HG02970 (cell line): ENCODE results near the gene ATP2B2.

ENCODE experiments used
- ATAC-seq: cut with Tn5 transposase; IDR thresholded peaks from one replicate; pipeline ENCODE4 v1.9.1; 2021; ENCODE audit warnings: mild to moderate bottlenecking, moderate library complexity, moderate number of reproducible peaks; ENCODE audit not compliant: unreplicated experiment, low FRiP score

The ATP2B2 gene

DNA sequence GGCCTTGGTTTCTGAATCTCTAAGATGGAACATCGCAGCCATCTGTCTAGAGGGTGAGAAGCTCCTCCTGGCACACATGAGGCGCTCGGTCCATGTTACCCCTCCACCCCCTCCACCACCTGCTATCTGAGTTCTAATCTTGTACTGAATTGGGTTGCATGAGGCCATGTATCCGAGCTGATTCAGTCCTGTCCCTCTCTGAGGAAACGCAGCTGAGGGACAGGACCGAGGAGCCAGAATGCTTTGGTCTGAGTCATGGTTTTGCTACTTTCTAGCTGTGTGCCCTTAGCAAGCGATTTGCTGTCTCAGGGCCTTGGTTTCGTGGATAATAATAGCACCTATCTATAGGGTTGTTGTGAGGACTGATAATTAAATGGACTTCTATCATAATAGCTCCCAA is 96.7 kb downstream of the ATP2B2 start:
- ATAC-seq: no peak

DNA sequence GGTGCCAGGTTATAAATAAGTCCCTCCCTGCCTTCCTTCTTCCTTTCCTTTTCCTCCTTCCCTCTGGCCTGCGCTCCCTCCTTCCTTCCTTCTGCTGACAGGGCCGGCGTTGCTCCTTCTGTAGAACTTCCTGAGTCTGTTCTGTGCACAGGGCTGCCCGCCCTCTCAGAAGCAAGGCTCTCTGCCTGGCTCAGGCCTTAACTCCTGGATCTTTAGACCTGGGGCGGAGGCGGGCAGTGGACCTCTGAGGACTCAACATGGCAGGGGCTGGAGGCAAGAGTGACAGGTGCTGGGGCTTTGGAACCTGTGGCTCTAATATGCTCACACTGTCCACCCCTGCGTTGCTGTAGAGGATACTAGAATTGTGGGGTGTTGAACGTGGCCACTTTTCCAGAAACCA is 98.0 kb downstream of the ATP2B2 start:
- ATAC-seq: no peak

DNA sequence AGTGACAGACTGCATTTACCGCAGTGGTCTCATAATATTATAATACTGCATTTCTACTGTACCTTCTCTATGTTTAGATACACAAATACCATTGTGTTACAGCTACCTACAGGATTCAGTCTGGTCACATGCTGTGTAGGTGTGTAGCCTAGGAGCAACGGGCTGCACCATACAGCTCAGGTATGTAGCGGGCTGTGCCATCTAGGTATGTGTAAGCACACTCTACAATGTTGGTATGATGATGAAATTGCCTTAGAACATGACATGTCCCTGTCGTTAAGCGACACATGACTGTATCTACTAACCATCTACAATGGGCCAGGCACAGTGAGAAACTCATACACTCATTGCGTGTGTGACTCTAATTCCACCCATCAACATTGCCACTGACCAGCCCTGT is 99.0 kb downstream of the ATP2B2 start:
- ATAC-seq: no peak

DNA sequence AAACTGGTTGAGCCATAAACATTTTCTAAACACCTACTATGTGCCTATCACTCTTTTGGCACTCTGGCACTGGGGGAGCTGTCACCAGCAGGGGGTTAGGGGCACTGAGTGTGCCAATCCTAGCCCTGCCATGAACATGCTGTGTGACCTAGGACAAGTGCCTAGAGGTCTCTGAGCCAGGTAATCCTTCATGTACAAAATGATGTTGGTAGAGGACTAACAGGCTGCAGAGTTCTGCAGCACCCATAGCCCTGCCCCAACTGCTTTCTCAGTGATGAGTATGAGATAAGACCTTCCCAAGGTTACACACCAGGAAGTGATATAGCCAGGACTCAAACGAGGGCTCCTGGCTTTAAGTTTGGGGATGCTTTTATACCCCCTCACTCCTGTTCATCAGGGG is 99.6 kb downstream of the ATP2B2 start:
- no peak for ATAC-seq

DNA sequence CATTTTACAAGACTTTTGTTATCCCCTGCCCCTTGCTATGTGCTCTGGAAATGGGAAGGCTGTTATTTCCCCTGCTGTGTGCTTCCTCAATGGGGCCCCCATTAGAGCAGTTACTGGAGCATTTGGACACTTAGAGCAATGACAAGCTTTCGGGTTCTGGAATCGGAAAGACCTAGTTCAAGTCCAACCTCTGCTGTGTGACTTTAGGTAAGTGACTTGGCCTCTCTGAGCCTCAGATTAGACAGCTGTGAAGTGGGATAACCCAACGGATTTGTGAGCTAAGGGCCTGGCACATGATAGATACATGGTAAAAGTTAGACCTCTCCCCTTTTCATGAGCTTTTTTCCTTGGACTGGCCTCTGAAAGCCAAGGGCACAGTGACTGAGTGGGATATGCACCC is 100.5 kb downstream of the ATP2B2 start:
- ATAC-seq: no peak

DNA sequence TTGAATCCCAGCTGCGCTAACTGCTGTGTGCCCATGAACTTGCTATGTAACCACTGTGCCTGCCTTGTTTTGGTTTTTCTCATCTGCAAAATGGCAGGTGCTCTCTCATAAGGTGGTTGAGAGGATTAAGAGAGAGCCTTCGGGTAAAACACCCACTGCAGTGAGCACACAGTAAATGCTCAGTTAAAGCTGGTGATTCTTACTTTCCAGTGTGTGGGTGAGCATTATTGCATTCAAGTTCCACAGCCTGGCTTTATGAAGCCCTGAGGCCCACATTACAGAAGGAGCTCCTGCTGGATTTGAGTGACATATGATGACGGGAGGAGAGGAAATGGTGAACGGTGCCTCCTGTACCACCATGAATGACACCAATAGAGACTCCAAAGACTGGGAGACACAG is 101.0 kb downstream of the ATP2B2 start:
- no peak for ATAC-seq

DNA sequence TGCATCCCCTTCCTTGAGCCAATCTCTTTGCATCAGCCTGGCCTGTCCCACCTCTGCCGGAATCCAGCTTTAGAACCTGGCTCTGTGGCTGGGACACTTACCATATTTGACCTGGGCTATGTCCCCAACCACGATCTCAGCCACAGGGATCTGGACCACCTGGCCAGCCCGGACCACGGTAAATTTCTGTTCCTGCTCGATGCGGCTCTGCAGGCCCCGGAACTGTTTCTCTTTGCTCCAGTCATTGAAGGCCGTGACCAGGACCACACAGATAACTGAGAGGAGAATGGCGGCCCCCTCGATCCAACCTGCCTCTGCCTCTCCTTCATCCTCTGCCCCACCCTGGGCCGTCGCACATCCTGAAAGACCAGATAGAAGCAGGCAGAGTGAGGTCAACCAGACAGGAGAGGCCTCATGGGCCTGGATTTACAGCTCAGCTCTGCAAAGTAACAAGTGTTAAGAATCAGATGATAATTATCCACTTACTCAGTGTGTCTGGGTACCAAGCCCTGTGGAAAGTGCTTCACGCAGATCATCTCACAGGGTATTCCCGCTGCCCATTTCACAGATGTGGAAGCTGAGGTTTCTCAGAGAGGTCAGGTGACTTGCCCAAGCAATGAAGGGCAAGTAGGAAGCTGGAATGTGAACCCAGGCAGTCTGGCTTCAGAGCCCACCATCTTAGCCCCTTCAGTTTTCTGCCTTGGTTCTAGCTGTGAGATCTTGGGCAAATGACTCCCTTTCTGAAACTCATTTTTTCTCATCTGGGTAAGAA is 103.2 kb downstream of the ATP2B2 start:
- no peak for ATAC-seq

DNA sequence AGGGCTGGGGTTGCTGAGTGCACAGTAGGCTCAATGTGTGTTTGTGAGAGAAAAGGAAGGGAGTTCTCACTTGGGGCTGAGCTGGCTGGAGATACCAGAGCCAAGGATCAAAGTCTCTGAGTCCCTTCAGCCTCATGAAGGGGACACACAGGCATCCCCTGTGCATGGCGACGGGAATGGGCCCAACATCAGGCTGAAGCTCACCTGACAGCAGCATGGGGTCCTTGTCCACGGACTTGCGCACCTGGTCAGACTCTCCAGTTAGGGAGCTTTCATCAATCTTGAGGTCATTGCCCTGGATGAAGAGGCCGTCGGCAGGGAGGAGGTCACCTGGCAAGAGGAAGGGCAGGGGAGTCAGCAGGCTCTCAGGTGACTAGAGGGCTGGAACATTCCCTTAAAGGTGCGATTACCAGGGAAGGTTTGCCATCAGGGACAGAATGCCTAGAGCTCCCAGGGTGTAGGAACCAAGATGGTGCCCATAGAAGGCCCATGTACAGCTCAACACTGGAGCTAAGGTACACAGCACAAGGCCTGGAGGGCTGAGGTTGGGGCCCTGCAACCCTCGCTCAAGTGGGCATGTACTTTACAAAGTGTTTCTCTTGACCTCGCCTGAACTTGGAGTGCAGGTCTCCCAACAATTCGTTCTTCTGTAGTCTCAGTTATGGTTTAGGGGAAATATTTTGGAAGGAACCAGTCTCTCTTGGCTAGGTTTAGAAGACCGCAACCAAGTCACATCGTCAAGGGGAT is 104.5 kb downstream of the ATP2B2 start:
- ATAC-seq: no peak

DNA sequence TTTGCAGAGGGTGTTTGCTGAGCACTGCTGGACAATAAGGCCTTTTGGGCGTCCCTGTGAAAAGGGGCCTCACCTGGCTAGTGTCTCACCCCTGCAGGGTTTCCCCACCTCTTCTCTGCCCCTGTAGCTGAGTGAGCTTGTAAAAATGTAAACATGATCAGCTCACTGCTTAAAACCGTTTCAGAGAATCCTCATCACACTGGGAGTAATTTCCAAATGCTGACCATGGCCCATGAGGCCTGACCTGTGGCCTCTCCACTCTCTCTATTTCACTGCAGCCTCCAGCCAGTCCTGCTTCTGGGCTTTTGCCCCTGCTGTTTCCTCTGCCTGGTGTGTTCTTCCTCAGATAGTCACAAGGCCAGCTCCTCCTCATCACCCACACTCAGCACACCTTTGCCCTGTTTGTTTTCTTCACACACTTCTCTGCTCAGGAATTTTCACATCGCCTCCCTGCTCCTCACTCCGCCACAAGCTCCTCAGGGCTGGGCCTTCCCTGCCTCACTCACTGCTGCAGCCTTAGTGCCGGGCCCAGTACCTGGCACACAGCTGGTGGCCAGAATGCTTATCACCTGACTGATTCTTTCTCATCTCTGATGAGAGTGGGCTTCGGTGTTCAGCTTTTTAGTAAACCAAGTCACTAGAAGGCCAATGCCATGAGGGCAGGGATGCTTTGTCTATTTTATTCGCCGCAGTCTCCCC is 105.2 kb downstream of the ATP2B2 start:
- no peak for ATAC-seq

DNA sequence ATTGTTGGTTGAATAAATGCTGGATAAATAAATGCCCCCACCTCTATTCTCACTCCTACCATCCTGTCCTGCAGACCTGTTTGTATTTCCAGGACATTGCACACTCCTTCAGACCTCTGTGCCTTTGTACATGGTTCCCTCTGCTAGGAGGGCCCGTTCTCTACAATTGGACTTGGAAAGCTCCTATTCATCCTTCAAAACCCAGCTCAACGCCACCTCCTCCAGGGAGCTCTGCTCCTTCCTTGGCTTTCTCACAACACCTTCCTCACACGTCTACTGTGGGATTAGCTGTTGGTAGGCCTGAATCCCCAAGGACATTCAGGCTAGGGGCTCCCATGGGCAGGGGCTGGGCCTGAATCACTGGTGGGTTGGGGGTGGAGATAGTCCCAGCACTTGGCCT is 105.8 kb downstream of the ATP2B2 start:
- ATAC-seq: no peak

DNA sequence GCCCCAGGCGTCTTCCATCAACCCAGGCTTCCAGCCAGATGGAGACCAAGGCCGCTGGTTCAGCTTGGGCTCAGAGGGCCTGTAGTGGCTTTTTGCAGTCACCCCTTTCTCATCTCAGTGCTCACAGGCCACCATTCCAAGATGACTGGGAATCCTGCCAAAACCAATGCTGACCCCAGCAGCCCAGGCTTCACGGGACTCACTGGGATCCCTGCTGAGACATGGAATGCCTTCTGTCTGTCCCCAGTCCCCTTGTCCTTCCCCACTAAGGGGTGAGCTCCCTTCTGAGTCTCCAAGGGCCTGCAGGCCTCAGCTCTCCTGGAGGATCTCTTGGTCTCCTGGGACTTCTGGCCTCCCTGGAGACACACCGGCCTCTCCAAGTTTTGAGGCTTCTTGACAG is 107.0 kb downstream of the ATP2B2 start:
- no peak for ATAC-seq

DNA sequence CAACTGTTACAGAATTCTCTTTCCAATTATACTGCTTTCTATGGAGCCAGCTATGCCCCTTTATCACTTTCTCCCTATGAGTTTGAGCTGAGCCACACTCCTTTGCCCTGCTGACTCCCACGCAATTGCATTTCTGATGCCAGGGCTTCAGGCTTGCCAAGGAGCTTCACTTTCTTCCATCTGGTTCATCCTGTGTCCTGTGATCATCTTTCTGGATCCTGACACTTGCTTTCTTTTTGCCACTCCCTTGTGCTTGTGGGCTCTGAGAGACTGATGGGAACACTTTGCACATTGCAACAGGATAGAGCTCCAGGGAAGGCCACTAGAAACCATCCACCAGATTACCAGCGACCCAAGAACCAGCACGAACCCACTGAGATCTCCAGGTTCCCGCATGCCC is 107.5 kb downstream of the ATP2B2 start:
- ATAC-seq: no peak

DNA sequence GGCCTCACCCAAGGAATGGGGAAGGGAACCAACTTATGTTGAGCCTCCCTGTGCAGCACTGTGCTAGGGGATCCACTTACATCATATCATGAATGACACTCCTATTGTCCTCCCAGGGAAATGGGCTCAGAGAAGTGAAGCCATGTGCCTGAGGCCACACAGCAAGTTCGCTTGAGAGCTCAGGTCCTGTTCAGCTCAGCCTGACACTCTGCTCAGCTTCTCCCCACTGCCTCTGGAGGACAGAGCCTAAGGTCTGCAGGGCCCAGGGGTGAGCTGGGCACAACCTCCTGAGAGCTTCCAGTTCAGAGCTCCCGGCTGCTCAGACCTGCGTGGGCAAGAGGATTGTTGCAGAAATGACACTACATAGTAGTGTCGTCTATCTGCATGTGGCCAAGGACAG is 108.5 kb downstream of the ATP2B2 start:
- ATAC-seq: no peak

DNA sequence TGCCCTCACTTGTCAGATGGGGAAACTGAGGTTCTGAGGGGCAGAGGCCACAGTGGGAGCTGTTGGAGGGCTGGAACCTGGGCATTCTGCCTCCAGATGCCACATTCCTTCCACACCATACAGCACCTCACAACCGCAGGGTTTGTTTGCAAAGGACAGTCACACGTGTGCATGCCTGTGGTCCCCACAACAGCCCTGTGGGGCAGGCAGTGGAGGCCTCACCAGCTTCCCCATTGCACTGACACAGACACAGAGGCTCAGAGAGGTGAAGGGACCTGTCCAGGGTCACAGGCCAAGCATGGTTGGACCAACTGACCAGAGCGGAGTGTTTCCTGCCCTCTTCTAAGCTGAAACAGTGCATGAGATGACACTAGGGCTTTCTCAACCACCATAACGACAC is 109.3 kb downstream of the ATP2B2 start:
- no peak for ATAC-seq

DNA sequence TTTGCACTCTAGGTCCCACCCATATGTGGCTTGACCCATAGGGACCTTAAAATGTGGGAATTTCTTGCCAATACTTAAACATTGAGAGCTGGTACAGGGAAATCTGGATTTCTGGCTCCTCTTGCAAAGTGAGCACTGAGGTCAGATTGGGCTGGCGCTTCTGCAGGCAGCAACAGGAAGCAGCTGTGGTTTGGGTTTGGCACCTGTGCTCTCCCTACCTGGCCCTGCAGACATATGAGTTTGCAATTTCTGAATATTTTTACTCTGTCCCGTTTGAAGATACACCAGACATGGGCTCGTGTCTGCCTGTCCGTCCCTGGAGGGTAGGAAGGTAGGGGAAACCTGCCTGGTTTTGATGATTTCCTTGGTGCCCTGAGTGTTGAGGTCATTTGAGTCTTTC is 109.7 kb downstream of the ATP2B2 start:
- no peak for ATAC-seq

DNA sequence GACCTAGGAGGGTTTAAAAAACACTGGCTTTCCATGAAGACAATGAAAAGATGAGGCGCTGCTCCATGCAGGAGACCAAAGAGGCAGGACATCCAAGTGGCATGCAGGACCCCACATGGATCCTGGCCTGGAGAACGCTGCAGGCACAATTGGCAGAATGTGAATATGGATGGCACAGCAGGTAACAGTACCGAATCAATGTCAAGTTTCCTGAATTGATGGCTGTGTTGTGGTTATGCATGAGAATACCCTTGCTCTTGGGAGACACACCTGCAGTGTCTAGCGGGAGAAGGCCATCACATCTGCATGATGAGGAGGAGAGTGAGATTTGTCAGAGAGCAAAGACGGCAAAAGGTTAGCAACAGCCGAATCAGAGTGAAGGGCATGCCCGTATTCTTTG is 110.2 kb downstream of the ATP2B2 start:
- no peak for ATAC-seq

DNA sequence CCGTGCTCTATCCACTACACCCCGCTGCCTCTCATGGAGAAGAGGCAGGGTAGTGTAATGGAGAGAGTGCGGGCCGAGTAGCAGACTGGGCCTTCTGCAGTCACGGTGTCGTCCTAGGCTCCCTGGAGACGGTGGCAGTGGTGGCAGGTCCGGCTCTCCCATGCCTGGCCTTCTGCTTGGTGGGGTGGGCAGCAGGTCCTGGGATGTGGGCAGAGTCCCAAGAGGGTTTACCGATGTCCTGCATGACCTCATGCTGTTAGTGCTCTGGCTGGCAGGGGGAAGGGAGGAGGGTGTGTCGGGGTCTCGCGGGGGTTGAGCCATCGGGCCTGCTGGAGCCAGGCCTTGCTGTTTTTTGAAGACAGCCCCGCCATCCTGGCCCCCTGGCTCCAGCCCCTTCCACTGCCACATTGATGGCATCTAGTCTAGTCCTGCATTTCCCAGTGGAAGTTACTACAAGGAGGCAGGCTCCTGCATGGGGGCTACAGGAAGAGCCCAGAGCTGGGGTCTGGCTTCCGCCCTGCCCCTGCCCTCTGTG is 110.8 kb downstream of the ATP2B2 start:
- no peak for ATAC-seq

DNA sequence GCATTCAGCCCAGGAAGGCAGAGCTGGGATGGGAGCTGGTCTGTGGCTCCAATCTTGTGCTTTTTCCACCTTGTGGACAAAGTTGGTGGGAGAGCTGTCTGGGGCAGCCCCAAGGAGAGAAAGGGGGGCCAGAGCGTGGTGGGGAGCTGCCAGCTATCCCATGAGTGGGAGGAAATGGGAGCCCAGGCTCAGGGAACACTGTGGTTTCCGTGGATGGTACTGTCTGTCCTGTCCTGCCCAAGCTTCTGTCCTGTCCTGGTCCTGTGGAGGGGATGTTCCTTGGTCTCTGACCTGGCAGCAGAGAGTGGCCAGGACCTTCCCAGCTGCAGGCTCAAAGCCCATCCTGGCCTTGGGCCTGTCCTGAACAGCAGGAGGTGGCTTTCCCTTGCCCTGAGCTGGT is 111.9 kb downstream of the ATP2B2 start:
- no peak for ATAC-seq

DNA sequence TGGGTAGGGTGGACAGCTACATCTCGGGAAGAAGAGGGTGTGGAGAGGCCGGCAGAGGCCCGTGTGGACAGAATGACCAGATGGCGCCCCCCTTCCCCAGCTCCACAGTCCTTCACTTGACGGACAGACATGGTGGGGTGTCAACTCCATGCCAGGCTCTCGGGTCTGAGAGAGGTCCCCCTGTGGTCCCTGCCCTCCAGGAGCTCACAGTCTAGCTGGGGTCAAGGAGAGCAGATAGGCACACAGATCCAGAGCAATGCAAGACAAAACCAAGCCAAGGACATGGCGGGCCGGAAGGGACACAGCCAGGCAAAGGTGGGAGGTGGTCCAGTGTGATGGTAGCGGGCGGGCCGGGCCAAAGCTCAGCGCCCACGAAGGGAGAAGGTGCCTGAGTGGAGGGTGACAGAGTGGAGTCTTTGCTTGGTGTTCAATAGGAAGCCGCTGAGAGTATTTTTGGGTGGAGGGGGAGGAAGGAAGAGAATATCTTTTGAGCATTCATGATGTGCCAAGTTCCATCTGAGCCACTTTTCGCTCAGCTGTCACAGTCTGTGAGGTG is 112.4 kb downstream of the ATP2B2 start:
- ATAC-seq: no peak

DNA sequence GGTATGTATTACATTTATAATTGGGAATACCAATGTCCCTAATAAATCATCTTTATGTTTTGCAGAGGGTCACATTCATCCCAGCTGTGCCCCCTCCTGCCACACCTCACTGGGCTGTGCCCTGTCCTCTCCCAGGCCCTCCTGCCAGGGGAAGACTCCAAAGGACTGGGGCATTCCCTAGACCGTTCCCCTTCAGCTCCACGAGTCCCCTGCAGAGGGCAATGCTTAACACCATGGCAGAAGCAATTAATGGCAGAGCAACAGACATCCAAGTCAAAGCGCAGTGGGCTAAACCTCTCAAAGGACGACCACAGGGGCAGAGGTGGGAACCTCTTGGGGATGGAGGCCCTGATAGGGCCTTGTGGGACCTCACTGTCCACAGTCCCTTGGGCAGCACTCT is 113.1 kb downstream of the ATP2B2 start:
- no peak for ATAC-seq

DNA sequence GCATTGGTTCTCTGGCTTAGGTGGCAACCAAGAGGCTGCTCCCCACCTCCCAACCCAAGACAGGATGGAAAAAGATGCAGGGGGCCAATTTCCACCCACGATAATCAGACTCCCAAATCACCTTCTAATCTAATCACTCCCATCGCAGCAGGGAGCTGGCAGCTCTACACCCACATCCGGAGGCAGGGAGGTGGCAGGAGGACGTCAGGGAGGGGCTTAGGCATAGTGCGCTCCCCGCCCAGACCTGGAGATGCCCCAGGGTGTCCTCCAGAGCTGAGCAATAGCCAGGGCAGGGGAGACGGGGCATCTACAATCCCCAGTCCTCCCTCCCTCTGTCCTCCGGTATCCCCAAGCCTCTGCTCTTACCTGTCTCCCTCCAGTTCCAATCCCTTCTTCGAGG is 114.0 kb downstream of the ATP2B2 start:
- no peak for ATAC-seq
